Stimulated activated CD4-positive, alpha-beta T cell treated with anti-CD3 and anti-CD28 coated beads, Interleukin-15, amount 100 ng/mL, for 1 hour (primary cell): ENCODE data around the gene ATF6B.

ENCODE experiments used
- DNase-seq, 2 donors: peaks; one replicate each; pipeline ENCODE4 v3.0.0-alpha.2; 2020; ENCODE audit warnings: low read depth in 1 of 2, low spot score in 1 of 2

Gene ATF6B

GRCh38 chr6:32132110-32132509 lies 4.1 kb upstream of the ATF6B start:
- DNase-seq = no peak

GRCh38 chr6:32131439-32131948 lies 3.4 kb upstream of the ATF6B start:
- DNase-seq = no peak

GRCh38 chr6:32129297-32130088 lies 1.4 kb upstream of the ATF6B start:
- DNase-seq = no peak

GRCh38 chr6:32128751-32129296 lies 778 bp upstream of the ATF6B start:
- DNase-seq = no peak

GRCh38 chr6:32127409-32127716 lies 683 bp downstream of the ATF6B start:
- DNase-seq = no peak

GRCh38 chr6:32126880-32127279 lies 1.2 kb downstream of the ATF6B start:
- DNase-seq = no peak

GRCh38 chr6:32123681-32124080 lies 4.4 kb downstream of the ATF6B start:
- no peak for DNase-seq

- no peak for DNase-seq
These were observed 7.4 kb downstream of the ATF6B start for GRCh38 chr6:32120573-32121059.

GRCh38 chr6:32118782-32119628 lies 9.0 kb downstream of the ATF6B start:
- DNase-seq = peak; percentile 32 to 51

- DNase-seq = no peak
These were observed 10.6 kb downstream of the ATF6B start for GRCh38 chr6:32117461-32117860.

- no peak for DNase-seq
These were observed 11.4 kb downstream of the ATF6B start for GRCh38 chr6:32116674-32117073.

- DNase-seq = no peak
These were observed 12.4 kb downstream of the ATF6B start for GRCh38 chr6:32115623-32116022.

- DNase-seq = no peak
These were observed 13.2 kb downstream of the ATF6B start for GRCh38 chr6:32114796-32115195.

- no peak for DNase-seq
These were observed 14.4 kb downstream of the ATF6B start for GRCh38 chr6:32113386-32114352.

- DNase-seq = no peak
These were observed 15.5 kb downstream of the ATF6B start for GRCh38 chr6:32112431-32112980.

- no peak for DNase-seq
These were observed 16.5 kb downstream of the ATF6B start for GRCh38 chr6:32111424-32112066.

- no peak for DNase-seq
These were observed 17.4 kb downstream of the ATF6B start for GRCh38 chr6:32110632-32111031.

- no peak for DNase-seq
These were observed 18.3 kb downstream of the ATF6B start for GRCh38 chr6:32109765-32110160.

- no peak for DNase-seq
These were observed 18.8 kb downstream of the ATF6B start, which contains the start of gene TNXB for GRCh38 chr6:32109114-32109764. TSS of gene TNXB (minus strand) at chr6:32109338. CDS start at chr6:32098198, 11,140 bp downstream.
